SU-DHL-6 (cell line): ENCODE measurements around the gene SURF6.

ENCODE experiments used
- H2AFZ ChIP-seq: fragments of 200-600 bp; sonication (generic); 2 replicates; pipeline ENCODE4 v1.6.1; 2014; ENCODE audit warnings: low read depth, mild to moderate bottlenecking, moderate library complexity, mixed read lengths, antibody characterized with exemption, low read length; ENCODE audit not compliant: severe bottlenecking
- H3F3A ChIP-seq: fragments of 200-600 bp; shearing (Covaris generic); 2 replicates; pipeline ENCODE4 v1.6.0; 2016; ENCODE audit warnings: antibody characterized with exemption, mild to moderate bottlenecking; ENCODE audit not compliant: insufficient read depth
- H3K27ac ChIP-seq: fragments of 200-600 bp; sonication (generic); 2 replicates; pipeline ENCODE4 v1.5.1; 2016; ENCODE audit warnings: low read depth, mild to moderate bottlenecking, low read length, moderate library complexity, mixed read lengths
- H3K27me3 ChIP-seq: fragments of 200-600 bp; sonication (generic), shearing (Covaris generic); 2 replicates; pipeline ENCODE4 v1.6.0; 2014; ENCODE audit warnings: mild to moderate bottlenecking, low read length
- H3K36me3 ChIP-seq: fragments of 200-600 bp; sonication (generic); 2 replicates; pipeline ENCODE4 v1.6.1; 2014; ENCODE audit warnings: mild to moderate bottlenecking, low read length, mixed read lengths
- H3K4me2 ChIP-seq: fragments of 300-600, 200-600 bp; shearing (Covaris generic), sonication (generic); 2 replicates; pipeline ENCODE4 v1.6.0; 2014; ENCODE audit warnings: low read length, low read depth, mild to moderate bottlenecking; ENCODE audit not compliant: poor library complexity, severe bottlenecking
- H3K4me3 ChIP-seq: fragments of 200-600 bp; sonication (generic); 2 replicates; pipeline ENCODE4 v1.5.1; 2014; ENCODE audit warnings: antibody characterized with exemption, low read length, mild to moderate bottlenecking, mixed read lengths; ENCODE audit not compliant: insufficient read depth, poor library complexity, severe bottlenecking
- H3K79me2 ChIP-seq: fragments of 200-600 bp; sonication (generic); 2 replicates; pipeline ENCODE4 v1.6.1; 2014; ENCODE audit warnings: mild to moderate bottlenecking, low read length, moderate library complexity; ENCODE audit not compliant: insufficient read depth
- H3K9ac ChIP-seq: fragments of 200-600 bp; sonication (generic); 2 replicates; pipeline ENCODE4 v1.7.0; 2014; ENCODE audit warnings: mild to moderate bottlenecking, low read length
- H3K9me2 ChIP-seq: fragments of 200-600 bp; sonication (generic); replicated peaks from 2 replicates; pipeline ENCODE4 v1.6.1; 2014; ENCODE audit warnings: low read length; ENCODE audit not compliant: insufficient read depth
- H3K9me3 ChIP-seq: fragments of 200-600 bp; sonication (generic); 2 replicates; pipeline ENCODE4 v1.6.1; 2014; ENCODE audit warnings: low read length, mixed read lengths; ENCODE audit not compliant: insufficient read depth
- H4K20me1 ChIP-seq: fragments of 200-600 bp; sonication (generic); 2 replicates; pipeline ENCODE4 v1.6.1; 2014; ENCODE audit warnings: low read depth, mild to moderate bottlenecking, antibody characterized with exemption, low read length, moderate library complexity, mixed read lengths
- CTCF ChIP-seq: fragments of 200-600 bp; sonication (generic); IDR thresholded peaks from one replicate; pipeline ENCODE4 v1.5.1; 2017; ENCODE audit warnings: antibody characterized with exemption, mild to moderate bottlenecking, low read length, moderate library complexity; ENCODE audit not compliant: insufficient read depth, poor library complexity, severe bottlenecking
- EZH2phosphoT487 ChIP-seq: fragments of 200-600 bp; sonication (generic), shearing (Covaris generic); conservative IDR thresholded peaks from 2 replicates; pipeline ENCODE4 v1.6.1; 2018; ENCODE audit warnings: mild to moderate bottlenecking, antibody characterized with exemption, low read length, moderate library complexity, mixed read lengths

The SURF6 gene

GRCh38 chr9:133335924-133336811 lies at the start of gene SURF6:
Gene SURF6, minus strand, starts transcription at chr9:133336188. Its CDS starts 56 bp downstream, at chr9:133336132.
- Histone ChIP-seq H3K27ac (peak within 1 kb of the TSS; percentile 72), H3F3A (peaks cover 9% of the 10 kb centered on the region), H3K4me2 (peak within 1 kb of the TSS; percentile 73), H3K36me3 (no peaks in the 10 kb centered on the region), H3K27me3 (no peaks in the 10 kb centered on the region), H3K9me3 (no peaks in the 10 kb centered on the region), H4K20me1 (no peaks in the 10 kb centered on the region), H3K79me2 (peaks cover 17% of the 10 kb centered on the region), H3K4me3 (peak within 1 kb of the TSS; percentile 93), H3K9me2 (no peaks in the 10 kb centered on the region), H2AFZ (peak within 1 kb of the TSS; percentile 79), H3K9ac (peak within 1 kb of the TSS; percentile 69)
- TF ChIP-seq CTCF (no peak), EZH2phosphoT487 (no peak)

- Histone ChIP-seq H3K9me3 (no peaks in the 10 kb centered on the region; the same call in 1 of the 2 replicates), H2AFZ (no peak overlapping the region), H3K79me2 (no peaks in the 10 kb centered on the region), H3K4me3 (no peak overlapping the region), H3K9me2 (no peaks in the 10 kb centered on the region), H3K9ac (no peak overlapping the region), H4K20me1 (no peaks in the 10 kb centered on the region), H3K27ac (no peak overlapping the region), H3K4me2 (no peak overlapping the region), H3K36me3 (no peaks in the 10 kb centered on the region), H3F3A (no peaks in the 10 kb centered on the region), H3K27me3 (no peaks in the 10 kb centered on the region)
- TF ChIP-seq EZH2phosphoT487 (no peak), CTCF (no peak)
Observed at GRCh38 chr9:133385452-133385851, 49.5 kb upstream of the SURF6 start.

GRCh38 chr9:133384736-133385321 lies 48.8 kb upstream of the SURF6 start:
- Histone ChIP-seq H3K9me2 (no peaks in the 10 kb centered on the region), H3K79me2 (no peaks in the 10 kb centered on the region), H4K20me1 (no peaks in the 10 kb centered on the region), H2AFZ (no peak overlapping the region), H3F3A (no peaks in the 10 kb centered on the region), H3K9me3 (no peaks in the 10 kb centered on the region; the same call in 1 of the 2 replicates), H3K4me2 (no peak overlapping the region), H3K36me3 (no peaks in the 10 kb centered on the region), H3K27me3 (no peaks in the 10 kb centered on the region), H3K4me3 (no peak overlapping the region), H3K27ac (no peak overlapping the region), H3K9ac (no peak overlapping the region)
- TF ChIP-seq EZH2phosphoT487 (no peak), CTCF (no peak)
